GM18867 (cell line): Measurements from ENCODE around the gene HOXB9.
A peak's percentile ranks its signal among the peaks of the same experiment; 100 is the strongest.

ENCODE experiments used
- ATAC-seq: cut with Tn5 transposase; IDR thresholded peaks from one replicate; pipeline ENCODE4 v1.9.1; 2021; ENCODE audit warnings: mild to moderate bottlenecking, moderate library complexity; ENCODE audit not compliant: unreplicated experiment

The HOXB9 gene

DNA sequence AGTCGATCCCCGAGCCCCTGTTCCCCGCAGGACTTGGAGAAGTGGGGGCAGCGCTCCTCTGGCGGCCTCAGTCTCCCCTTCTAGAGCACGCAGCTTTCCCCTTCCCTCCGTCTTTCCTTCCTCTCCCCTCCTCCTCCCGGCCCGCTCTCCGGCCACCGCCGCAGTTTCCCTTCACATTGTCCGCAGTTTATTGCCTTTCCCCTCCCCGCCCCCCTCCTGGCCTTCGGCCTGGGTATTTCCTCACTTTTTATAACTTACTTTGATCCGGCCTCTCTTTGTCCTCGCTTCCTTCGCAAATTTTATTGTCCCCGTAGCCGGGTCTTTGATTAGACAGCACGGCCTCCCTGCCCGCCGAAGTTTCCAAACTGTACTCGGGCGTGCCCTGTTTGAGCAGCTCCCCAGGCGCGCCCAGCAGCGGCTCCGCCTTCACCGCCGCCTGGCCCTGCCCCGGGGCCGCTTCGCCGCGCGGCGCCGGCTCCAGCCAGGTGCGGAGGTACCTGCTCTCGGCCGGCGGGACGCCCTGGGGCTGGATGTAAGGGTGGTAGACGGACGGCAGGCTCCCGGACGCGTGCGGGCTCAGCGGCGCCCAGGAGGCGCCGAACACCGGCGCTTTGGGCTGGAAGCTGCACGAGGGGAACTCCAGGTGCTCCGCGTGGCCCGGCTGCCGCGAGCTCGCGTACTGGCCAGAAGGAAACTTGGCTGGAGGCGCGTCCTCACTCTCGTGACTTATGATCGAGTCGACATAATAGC, 488 bp downstream of the HOXB9 start:
- peak; percentile 54 for ATAC-seq

DNA sequence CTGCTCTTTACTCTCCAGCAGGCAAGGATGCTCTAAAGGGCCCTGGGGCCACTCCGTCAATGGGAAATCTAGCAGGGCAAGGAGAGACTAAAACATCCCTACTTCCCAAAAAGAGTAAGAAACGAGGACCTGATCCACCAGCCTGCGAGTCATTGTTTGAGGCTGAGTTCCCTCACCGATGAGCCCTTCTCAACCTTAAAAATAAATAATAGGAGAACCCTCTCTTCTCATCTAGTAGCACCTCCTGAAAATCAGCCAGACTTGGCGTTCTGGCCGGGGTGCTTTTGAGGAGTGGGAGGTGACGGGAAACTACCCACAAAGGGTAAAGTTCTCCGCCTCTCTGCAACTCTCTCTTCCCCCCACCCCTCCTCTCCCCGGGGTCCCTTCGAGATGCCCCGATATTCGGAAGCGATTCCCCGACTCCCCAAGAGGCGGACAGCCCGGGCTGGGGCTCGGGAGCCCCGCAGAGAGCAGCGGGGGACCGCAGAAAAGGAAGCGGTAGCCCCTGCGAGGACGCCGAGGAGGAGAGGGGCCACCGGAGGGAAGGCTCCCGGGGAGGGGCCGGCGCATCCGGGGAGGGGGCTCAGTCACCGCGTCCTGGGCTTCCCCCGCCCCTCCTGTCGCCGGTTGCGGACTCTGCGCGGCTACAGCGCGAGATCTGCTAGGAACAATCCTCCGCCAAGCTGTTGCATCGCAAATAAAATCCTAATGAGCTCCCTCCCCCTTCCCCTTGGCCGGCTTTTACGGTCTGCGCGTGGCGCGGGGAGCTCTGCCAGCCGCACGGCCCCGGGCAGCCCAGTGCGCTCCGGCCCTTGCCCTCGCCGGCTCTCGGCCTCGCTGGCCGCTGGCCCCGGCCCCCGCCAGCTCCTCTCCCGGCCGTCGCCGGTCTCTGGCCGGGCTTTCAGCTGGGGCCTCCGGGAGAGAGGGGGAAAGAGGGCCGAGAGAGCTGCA, 1.3 kb downstream of the HOXB9 start:
- ATAC-seq = no peak

DNA sequence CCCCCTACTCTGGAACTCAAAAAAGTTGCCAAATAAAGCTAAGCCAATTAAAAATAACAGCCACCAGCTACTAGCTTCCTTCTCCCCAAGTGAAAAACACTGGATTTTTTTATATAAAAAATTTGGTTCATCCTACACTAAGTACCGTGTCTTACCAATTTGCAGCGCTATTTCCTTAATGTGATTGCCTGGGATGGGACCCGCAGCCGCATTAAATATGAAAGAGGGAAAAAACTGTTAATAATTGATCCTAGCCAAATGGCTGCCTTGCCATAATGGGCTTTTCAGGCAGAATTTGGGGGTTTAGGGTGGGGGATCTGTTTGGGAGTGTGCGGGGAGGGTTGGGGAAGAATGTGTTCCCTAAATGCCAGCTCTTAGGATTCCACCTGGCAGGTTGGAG, 2.0 kb downstream of the HOXB9 start:
- no peak for ATAC-seq

DNA sequence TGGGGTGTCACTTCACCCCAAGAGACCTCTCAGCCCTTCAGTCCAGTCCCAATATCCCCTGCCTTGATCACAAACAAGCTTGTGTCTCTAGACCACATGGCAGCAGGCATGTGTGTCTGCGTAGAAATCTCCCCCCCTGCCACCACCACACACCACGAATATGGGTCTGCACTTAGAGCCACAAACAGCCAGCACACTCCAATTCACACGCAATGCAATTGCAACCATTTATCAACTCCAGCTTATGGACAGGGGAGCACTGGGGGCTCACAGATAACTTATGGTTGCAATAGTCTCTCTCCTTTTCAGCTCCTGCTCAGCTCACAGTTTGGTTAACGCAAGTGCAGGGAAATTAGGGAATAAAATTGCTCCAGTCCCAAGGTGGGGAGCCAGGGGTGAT, 2.6 kb downstream of the HOXB9 start:
- ATAC-seq = no peak

DNA sequence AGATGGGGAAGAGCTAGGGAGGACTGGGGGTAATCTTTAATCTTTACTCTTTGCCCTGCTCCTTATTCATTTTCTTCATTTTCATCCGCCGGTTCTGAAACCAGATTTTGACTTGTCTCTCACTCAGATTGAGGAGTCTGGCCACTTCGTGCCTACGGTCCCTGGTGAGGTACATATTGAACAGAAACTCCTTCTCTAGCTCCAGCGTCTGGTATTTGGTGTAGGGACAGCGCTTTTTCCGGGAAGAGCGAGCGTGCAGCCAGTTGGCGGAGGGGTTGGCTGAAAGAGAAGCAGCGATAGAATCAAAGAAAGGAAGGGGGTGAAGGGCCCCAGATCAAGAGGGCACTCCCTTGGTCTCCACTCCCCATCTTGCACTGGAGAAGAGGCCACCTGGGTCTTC, 3.3 kb downstream of the HOXB9 start:
- no peak for ATAC-seq

DNA sequence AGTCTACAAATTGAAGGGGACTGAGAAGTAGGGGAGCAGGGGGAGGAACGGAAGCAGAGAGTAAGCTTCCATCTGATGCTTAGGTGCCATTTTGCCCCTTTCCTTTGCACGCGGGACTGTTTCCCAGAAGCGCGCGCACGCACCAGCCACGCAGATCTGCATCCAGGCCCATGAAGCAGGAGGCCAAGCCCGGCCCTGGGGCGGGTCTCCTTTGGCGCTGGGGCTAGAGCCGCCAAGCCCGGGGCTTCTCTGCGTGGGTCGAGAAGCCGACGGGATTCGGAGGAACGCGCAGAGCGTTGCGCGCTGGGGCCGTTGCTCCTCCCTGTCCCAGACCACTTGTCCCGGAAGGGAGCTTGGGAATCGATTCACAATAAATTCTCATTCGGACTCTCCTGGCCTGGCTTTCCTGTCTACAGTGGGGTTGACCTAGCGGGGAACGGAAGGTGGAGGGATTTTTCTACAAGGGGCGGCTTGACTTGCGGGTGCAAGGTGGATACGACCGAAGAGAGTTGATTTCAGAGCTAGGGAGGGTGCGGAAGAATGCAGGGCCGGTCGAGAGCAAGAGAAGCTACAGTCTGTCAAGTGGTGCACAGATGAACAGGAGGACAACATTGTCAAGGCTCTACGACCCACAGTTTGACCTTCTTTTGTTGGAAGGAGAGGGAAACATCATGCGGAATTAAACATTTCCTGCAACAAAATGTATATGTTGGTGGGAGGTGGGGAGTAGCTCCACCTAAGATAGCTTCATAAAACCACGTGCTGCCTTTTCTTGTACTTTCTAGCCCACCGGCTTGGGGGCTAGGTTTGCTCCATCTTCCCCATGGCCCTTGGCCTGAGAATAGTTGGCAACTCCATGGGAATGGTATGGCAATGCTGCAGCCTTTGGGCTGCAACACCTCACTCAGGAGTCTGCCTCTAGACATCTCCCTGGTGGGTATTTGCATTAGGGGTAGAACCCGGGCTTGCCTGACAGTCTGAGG, 4.5 kb downstream of the HOXB9 start:
- ATAC-seq = no peak

DNA sequence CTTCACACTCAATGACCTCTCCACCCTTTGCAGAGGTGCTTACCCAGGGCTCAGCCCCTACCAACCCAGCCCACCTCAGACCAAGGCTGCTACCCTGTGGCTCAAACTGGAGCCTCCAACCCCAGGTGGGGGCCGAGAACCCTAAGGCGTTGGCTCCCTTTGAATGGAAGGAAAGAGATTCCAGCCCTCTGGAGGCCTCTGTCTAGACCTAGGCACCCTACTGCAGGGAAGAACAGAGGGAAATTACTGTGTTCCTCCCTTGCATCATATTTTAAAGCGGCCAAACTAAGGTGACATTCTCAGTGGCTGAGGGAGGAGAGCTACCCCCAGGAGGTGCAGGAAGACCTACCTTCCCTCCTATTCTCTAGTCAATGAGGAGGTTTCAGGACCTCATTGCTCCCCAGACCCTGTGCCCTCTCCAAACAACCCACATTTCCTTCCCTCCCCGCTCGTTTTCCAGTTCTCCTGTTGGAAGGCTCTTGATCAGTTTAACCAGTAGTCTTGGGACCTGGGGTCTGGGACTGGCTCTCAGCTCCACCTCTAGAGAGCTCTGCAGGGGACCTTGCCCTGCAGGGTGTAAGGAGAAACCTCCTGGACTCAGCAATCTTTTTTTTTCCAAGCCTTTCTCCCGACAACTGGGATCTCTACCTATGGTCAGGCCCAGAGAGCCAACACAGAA, 5.6 kb downstream of the HOXB9 start:
- ATAC-seq = no peak

DNA sequence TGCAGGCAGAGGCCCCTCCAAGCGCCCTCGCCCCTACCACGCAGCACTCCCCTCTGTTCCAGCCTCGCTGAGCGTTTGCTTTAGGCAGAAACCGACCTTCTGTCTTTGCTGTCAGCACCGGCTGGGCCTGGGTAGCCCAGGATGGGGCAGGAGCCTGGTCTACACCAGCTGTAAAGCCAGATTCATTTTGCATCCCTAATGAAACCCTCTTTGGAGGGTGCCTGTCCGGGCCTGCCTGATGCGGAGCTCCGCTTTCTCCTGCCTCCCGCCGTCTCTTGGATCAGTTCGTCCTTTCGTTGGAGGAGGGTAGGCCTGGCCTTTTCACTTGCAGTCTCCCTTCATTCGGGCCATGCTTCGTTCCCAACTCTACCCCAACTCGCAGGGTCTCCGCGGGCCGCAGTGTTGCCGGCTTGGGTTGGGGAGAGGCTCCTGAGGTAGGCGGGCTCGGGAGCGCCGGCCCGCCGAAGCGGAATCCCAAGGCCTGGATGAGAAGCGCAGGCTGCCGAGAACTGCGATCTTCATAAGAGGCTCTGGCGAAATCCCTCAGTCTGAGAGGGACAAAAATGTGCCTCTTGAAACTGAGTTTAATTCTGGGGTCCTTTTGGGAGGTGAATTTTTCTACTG, 6.2 kb downstream of the HOXB9 start:
- no peak for ATAC-seq

DNA sequence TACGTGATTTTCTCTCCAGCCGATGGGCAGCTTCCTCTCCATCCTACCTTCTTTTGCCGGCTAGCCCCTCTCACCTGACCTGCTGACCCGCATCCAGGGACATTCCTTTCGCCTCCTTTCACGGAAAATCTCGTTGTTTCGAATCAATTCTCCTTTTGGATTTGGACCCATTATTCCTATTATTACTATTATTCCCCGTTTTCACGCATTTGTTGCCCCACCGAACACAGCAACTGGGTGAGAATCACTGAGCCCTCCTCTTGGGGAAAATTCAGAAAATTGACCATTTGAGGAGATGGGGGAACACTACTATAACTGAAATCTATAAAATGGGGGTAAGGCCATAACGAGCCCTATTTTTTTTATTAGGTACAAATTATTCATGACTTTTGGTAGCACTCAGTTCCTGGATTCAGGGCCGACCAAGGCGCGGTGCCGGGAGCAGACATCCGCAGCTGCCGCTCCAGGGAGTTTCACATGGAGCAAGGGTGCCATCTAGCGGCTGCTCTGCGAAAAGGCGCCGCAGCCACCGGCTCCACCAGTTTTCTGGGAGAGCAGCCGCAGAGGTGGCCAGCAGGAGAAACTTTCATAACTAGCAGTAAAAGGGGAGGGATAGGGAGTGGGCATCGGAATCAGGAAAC, 7.8 kb downstream of the HOXB9 start:
- no peak for ATAC-seq

DNA sequence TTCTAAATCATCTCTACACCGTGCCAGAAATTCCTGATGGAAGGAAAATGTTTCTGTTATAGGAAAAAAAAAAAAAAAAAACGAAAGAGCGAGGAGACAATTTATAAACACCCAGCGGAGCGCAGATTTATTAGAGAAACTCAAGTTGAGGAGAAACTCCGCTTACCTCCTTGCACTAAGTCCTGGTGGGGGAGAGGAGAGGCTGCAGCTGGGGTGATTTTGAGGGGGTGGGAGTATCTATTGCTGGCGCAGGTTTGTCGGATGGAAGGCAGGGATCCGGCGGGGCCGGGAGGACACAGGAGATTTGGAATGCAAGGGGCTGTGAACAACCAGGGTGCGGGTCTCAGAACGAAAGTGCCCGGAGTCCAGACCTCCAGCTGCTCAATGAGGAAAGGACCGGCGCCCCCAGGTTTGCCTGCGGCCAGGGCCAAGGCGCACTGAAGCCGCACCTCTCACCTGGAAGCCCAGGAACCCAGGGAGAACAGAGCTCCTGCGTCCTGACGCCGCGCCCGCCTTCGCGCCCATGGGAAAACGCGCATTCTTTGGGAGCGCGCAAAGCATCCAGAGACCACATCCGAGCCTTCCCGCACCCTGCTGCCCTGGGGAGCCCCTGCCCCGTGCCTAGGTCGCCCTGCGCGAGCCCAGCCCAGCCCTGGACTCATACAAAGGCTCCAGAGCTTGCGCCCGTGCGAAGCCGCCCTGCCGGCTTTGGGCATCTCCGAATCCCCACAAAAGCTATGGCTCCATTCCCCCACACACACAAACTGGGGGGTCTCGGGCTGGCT, 8.5 kb downstream of the HOXB9 start:
- no peak for ATAC-seq

DNA sequence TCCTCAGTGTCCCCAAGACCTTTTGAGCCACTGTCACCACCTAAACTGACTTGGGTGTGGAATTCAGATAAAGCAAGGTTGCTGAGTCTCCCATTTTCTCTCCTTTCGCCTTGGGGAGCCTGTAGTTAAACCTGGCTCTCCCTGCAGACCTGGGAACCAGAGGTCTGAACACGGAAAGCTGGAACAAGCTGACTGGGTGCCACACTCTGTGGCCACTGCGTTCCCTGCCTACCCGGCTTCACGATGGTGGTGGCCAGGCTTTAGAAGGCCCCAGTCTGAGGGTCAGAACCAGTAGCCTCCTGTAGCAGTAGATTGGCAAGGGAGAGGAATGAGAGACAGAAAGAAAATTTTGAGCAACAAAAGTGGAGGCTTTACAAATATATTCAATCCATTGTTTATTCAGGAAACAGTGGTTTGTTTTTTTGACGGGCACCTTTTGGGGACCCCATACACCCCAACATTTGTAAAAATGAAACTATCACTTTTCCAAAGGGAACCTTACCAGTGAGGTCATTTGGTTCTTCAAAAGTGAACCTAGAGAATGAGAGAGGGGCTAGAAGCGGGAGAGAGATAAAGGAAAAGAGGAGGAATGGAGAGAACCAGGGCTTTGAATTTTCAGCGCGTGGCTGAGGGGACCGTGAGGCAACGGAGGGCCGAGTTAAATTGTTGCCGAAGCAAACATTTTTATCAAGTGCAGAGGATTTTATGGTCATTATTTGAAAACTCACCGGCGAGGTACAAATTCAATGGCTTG, 9.3 kb downstream of the HOXB9 start:
- no peak for ATAC-seq

DNA sequence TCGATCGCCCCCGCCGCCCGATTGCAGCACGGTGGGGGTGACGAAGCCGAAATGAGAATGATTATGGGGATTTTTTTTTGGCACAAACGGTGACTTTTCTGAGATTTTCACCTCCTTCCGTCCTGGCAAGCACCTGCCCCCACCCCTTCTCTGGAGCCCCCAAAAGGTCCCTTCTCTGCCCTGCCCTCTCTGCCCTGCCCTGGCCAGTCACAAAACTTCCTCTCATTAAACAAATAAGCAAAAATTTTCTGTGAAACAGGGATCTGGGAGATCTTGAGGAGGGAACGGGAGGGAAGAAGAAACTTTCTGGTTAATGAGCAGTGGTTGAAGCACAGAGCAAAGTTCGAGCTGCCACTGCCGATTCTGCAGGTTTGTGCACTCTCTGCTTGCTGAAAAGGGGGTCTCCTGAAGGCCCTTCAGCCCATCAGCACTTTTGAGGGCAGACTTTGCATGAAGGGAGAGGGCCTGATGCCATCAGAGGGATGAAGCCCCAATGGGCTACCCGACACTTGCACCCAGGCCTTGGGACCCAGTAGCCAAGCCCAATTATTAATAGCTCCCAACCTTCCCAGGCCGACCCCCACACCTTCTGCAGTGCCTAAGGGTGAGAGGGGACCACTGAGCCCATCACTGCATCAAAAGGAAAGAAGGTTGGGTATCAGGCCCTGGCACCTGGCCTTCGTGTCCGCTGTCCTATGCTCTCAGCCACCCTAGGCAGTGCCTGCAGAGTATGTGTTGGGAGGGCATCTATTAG, 10.0 kb downstream of the HOXB9 start:
- ATAC-seq = no peak

DNA sequence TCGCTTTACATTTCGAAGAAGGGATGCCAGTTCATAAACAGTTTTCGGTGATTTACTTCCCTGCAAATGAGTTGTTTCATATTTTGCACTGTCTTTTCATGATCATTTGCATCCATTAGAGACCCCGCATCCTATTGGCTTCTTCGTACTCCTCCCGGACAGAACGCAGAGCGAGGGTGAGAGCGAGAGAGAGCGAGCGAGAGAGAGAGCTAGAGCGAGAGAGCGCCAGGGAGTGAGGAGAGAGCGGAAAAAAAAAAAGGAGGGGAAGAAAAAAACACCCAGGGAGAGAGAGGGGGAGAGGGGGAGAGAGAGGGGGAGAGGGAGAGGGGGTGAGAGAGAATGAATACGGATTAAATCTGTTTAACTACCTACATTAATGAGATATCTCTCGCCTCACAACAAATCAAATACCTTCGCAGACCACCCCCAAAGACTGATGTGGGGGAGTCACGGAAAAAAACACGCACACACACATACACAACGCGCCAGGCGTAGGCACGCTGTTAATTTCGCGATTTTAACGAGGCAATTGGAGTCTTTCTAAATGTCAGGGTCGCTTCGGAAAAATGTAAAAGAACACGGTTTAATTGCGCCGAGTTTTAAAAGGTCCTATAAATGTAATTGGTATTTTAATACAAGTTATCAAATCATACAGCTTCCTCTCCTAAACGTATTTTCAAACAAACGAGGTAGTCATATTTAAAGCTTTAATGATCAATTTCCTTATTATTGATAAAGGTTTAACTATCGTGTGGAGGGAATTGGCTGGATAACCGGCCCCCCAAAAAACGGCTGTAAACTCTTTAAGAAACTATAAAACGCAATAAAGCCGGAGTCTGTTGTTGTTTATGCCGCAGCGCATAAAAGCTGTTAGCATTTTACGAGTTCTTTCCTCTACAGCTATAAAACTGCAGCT, 10.9 kb downstream of the HOXB9 start, which contains the start of gene HOXB8:
TSS of gene HOXB8 (minus strand) at position 246 of the 916 bp plus-strand sequence. CDS start 588 bp downstream, outside the sequence.
- ATAC-seq = no peak

DNA sequence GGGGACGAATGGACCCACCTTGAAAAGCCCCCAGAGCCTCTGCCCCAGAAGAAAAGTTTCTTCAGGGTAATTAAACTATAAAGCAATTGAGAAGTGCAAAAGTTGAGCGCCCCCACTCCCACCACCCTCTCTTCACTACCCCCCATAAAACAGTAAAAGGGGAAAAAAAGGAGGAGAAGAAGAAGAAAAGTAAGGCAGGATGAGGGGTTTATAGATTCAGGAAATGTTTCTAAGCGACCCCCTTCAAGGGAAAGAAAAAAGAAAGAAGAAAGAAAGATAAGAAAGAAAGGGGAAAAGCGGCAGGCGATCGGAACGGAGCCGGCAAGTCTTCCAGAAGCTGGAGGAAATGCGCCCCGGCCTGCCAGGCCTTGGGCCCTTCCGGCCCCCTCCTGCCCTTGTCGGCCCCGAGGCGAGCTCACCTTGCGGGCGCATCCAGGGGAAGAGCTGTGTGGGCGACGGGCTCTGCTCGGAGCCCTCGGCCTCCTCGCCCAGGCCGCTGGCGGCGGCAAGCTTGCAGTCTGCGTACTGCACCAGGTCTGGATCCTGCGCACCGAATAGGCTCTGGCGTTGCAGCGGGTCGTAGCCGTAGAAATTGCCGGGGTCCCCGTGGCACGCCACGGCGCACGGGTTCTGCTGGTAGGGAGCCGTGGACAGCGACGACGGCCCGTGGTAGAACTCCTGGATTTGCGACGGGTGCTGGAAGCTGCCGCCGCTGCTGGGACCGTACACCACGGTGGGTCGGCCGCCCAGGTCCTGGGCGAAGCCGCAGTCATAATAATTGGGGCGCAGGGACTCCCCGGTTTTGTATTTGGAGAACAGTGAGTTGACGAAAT, 12.1 kb downstream of the HOXB9 start:
- no peak for ATAC-seq
